Body of pancreas (tissue), 4 donors: ENCODE results near the gene IKZF2. TPM values are rescaled to one million over a fixed set of nuclear protein-coding genes. Genes with fewer than 3 reads are reported as not detected.
A peak's percentile ranks its signal among the peaks of the same experiment; 100 is the strongest.

Source experiments
- ATAC-seq: fragments of 150-250 bp; one replicate; pipeline ENCODE4 v1.9.1; 2016
- DNase-seq, 4 donors: peaks; one replicate each; pipeline ENCODE4 v3.0.0-alpha.2; 2019
- H3K27ac ChIP-seq, 4 donors: fragments of 200-600 bp; sonication (generic); 1 replicate in 3 of 4; 2 replicates in 1 of 4; pipeline versions ENCODE4 v1.5.1 to v1.6.1; 2016 to 2019; ENCODE audit warnings: mild to moderate bottlenecking in 1 of 4, mixed read lengths in 1 of 4, moderate library complexity in 1 of 4
- H3K27me3 ChIP-seq, 2 donors: fragments of 200-600 bp; sonication (generic); one replicate each; pipeline ENCODE4 v1.6.0; 2016; ENCODE audit warnings: mild to moderate bottlenecking in 1 of 2
- H3K36me3 ChIP-seq, 2 donors: fragments of 200-600 bp; sonication (generic); replicated peaks in 1 of 2; 2 replicates each; pipeline ENCODE4 v1.5.1; 2016; ENCODE audit warnings: low read depth in 2 of 2; ENCODE audit not compliant: insufficient read depth in 1 of 2
- H3K4me1 ChIP-seq: fragments of 200-600 bp; sonication (generic); one replicate; pipeline ENCODE4 v1.6.0; 2016
- H3K4me3 ChIP-seq, 2 donors: fragments of 200-600 bp; sonication (generic); 1 replicate in 1 of 2; 2 replicates in 1 of 2; pipeline ENCODE4 v1.5.1; 2016 to 2019
- H3K9me3 ChIP-seq, 3 donors: fragments of 200-600 bp; sonication (generic); 1 replicate in 2 of 3; 2 replicates in 1 of 3; pipeline ENCODE4 v1.5.1; 2016
- POLR2A ChIP-seq, 3 donors: fragments of 450-650 bp; IDR thresholded peaks; one replicate each; pipeline ENCODE4 v1.6.1; 2016; ENCODE audit warnings: antibody characterized with exemption in 3 of 3, mild to moderate bottlenecking in 2 of 3
- WGBS, 2 donors: methylation state at CpG; one replicate each; pipeline ENCODE4 v1.1.5; 2017; 5-methylcytosine and 5-hydroxymethylcytosine counted together
- intact Hi-C: fragments of 100-400 bp; cut with DNase I; formaldehyde crosslinking; loops from one replicate; pipeline ENCODE4 v1.15.1; 2023
- total RNA-seq, 2 donors: library from RNA; depleted of rRNA; stranded (reverse); fragments of >200 nt; gene quantifications; one replicate each; pipeline ENCODE4 v1.1.0, GENCODE V29; 2016
- TF ChIP-seq, protein P1 (sequence below), 7 experiments: fragments of 450-650 bp in 4 of 7; fragments of 200-600 bp in 3 of 7; sonication (generic) in 3 of 7; IDR thresholded peaks; one replicate each; pipeline ENCODE4 v1.5.1; 2016 to 2019; ENCODE audit warnings: antibody characterized with exemption in 7 of 7

IKZF2 gene
- total RNA-seq, 2 donors from 2014 or later: 1.3 to 3.9 TPM

DNA sequence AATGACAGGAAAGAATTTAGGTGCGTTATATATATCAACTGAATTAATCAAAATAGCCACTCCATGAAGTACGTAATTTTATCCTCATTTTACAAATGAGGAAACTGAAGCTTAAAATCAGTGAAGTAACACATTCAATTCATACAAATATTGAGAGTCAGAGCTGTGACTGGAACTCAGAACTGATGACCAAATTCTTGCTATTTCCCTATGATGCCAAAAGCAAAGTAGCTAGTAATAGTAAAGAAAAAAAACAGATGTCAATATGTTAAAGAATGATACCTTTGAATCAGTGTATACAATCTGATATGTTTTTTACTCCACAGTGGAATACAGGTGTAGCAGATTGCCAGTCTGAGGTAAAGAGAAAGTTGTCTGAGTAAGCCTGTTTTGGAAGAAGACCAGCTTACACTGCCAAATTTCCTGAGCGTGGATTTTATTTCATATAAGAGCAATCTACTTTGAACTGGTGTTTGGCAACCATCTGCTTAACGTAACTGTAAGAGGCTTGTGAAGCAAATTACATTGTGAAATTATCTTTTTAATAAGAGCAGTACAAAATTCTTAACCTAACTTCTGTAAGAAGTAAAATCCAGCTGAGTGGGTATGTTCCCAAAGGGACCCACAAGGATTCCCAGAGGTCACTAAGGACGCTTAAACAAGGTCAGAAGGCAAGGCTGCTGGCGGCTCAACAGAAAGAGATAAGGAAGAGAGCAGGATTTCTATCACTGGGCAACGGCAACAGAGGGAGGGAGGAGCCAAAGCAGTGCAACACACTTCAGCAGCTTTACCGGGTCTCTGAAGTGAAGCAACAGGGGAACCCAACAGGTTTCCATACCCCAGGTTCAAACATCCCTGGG is 85.6 kb downstream of the IKZF2 start:
- WGBS, 2 donors: 22 to 27% methylated on average over 8 of the region's 8 CpGs
- no peak for TF ChIP-seq POLR2A (IDR thresholded peaks at IDR 0.05)
- TF ChIP-seq, protein P1, sequence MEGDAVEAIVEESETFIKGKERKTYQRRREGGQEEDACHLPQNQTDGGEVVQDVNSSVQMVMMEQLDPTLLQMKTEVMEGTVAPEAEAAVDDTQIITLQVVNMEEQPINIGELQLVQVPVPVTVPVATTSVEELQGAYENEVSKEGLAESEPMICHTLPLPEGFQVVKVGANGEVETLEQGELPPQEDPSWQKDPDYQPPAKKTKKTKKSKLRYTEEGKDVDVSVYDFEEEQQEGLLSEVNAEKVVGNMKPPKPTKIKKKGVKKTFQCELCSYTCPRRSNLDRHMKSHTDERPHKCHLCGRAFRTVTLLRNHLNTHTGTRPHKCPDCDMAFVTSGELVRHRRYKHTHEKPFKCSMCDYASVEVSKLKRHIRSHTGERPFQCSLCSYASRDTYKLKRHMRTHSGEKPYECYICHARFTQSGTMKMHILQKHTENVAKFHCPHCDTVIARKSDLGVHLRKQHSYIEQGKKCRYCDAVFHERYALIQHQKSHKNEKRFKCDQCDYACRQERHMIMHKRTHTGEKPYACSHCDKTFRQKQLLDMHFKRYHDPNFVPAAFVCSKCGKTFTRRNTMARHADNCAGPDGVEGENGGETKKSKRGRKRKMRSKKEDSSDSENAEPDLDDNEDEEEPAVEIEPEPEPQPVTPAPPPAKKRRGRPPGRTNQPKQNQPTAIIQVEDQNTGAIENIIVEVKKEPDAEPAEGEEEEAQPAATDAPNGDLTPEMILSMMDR (IDR thresholded peaks at IDR 0.05): no peak
- Histone ChIP-seq H3K27me3 (no peaks in the 10 kb centered on the region), H3K36me3 (no peaks in the 10 kb centered on the region), H3K4me1 (peaks cover 15% of the 10 kb centered on the region), H3K27ac (peak overlapping the region in 2 of 4 donors; percentile 26 to 31), H3K4me3 (no peak overlapping the region), H3K9me3 (no peaks in the 10 kb centered on the region)
- ATAC-seq (peak; percentile 71), DNase-seq (peak; percentile 15 to 40 (median 32))
- intact Hi-C loops: no loop called here

DNA sequence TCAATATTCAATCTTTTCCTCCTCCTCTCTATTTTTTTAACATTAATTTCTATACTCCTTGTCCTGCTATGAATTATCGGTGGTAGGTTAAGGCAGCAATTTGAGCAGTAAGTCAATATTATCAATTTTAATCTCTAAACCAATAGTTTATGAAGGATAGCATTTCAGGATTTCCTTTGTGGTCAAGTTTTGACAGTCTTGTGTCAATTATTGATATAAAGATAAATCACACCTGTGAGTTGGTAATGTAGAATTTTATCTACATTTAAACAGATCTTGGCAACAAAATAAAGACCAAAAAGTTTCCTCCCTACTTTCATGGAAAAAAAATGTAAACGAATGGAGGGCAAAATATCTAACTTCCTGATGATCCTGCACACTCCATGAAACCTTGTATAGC is 87.3 kb downstream of the IKZF2 start:
- TF ChIP-seq POLR2A (IDR thresholded peaks at IDR 0.05): no peak
- TF ChIP-seq, protein P1 (IDR thresholded peaks at IDR 0.05): no peak
- H3K9me3 ChIP-seq: no peaks in the 10 kb centered on the region
- H3K4me3 ChIP-seq: no peak overlapping the region
- ATAC-seq (no peak), DNase-seq (no peak)
- no peak overlapping the region for H3K27ac ChIP-seq
- intact Hi-C loops: no loop called here
- H3K27me3 ChIP-seq: no peaks in the 10 kb centered on the region
- WGBS, 2 donors: 75 to 77% methylated on average over 2 of the region's 2 CpGs
- H3K36me3 ChIP-seq: no peaks in the 10 kb centered on the region
- peaks cover 15% of the 10 kb centered on the region for H3K4me1 ChIP-seq

DNA sequence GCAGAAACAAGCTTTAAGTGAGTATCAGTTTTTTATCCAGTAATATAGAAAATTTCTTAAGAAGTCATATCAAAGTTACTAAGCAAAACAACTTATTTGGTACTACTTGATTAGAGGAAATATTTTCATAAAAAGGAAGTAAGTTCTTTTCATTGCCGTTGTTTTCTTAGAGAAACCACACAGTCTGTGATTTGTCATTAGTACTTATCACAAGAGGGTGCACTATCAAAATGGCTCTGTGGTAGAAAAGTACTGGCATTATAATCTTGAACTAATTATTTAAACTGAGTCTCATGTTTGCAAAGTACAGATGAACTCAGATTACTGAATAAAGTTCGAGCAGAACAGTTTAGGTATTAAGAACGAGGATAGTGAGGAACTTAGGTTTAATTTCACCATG is 93.4 kb downstream of the IKZF2 start:
- no peaks in the 10 kb centered on the region for H3K4me1 ChIP-seq
- H3K27me3 ChIP-seq: no peaks in the 10 kb centered on the region
- no peaks in the 10 kb centered on the region for H3K36me3 ChIP-seq
- ATAC-seq: no peak
- no peak for DNase-seq
- TF ChIP-seq POLR2A (IDR thresholded peaks at IDR 0.05): no peak
- TF ChIP-seq, protein P1 (IDR thresholded peaks at IDR 0.05): no peak
- no peak overlapping the region for H3K27ac ChIP-seq
- intact Hi-C loops: no loop called here
- 72 to 78% methylated on average over 3 of the region's 3 CpGs for WGBS, 2 donors
- H3K4me3 ChIP-seq: no peak overlapping the region
- H3K9me3 ChIP-seq: no peaks in the 10 kb centered on the region

DNA sequence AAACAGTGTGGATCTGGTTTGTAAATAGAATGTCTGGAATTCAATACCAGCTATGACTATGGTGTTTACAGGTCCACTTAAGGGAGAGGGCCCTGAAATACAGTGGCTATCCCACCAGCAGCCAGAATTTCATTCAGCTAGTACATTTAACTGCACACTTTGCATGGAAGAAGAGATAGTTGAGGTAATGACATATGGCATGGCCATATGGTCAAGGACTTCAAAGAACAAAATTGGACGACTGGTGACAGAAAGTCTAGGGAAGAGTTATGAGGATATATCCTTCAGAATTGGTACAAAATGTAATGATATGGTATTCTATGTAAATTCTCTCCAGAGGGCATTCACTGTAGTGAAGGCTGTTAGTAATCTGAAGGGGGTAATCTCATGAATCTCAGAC is 105.0 kb downstream of the IKZF2 start:
- Histone ChIP-seq H3K4me1 (no peaks in the 10 kb centered on the region), H3K27me3 (no peaks in the 10 kb centered on the region), H3K36me3 (no peaks in the 10 kb centered on the region), H3K9me3 (no peaks in the 10 kb centered on the region), H3K27ac (no peak overlapping the region), H3K4me3 (no peak overlapping the region)
- intact Hi-C loops: no loop called here
- WGBS, 2 donors: 63 to 78% methylated on average over 1 of the region's 1 CpG
- no peak for TF ChIP-seq POLR2A (IDR thresholded peaks at IDR 0.05)
- TF ChIP-seq, protein P1 (IDR thresholded peaks at IDR 0.05): no peak
- DNase-seq (no peak), ATAC-seq (no peak)

DNA sequence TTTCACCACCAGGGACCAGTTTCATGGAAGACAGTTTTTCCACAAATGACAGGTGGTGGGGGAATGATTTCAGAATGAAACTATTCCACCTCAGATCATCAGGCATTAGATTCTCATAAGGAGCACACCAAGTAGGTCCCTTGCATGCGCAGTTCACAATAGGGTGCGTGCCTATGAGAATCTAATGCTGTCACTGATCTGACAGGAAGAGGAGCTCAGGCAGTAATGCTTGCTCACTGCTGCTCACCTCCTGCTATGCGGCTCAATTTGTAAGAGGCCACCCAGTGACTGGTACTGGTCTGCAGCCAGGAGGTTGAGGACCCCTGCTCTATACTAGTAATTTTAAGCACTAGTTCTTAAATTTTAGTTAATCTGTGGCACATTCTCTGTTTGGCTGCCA is 107.8 kb downstream of the IKZF2 start:
- Histone ChIP-seq H3K4me1 (no peaks in the 10 kb centered on the region), H3K27ac (no peak overlapping the region), H3K36me3 (no peaks in the 10 kb centered on the region), H3K27me3 (no peaks in the 10 kb centered on the region), H3K9me3 (no peaks in the 10 kb centered on the region), H3K4me3 (no peak overlapping the region)
- TF ChIP-seq POLR2A (IDR thresholded peaks at IDR 0.05): no peak
- TF ChIP-seq, protein P1 (IDR thresholded peaks at IDR 0.05): no peak
- no peak for ATAC-seq
- intact Hi-C loops: no loop called here
- WGBS, 2 donors: 92 to 98% methylated on average over 3 of the region's 3 CpGs
- no peak for DNase-seq
